AG10803 (cell line): ENCODE measurements around the gene KCNIP4.

Experiments
- DNase-seq: peaks from one replicate; pipeline ENCODE4 v3.0.0; 2010; ENCODE audit warnings: low read depth
- H3K4me3 ChIP-seq: 2 replicates; pipeline ENCODE4 v1.5.1; 2011; ENCODE audit warnings: mild to moderate bottlenecking, low read length, control low read depth
- CTCF ChIP-seq: conservative IDR thresholded peaks from 2 replicates; pipeline ENCODE4 v1.5.1; 2011; ENCODE audit warnings: mild to moderate bottlenecking, low read length, control low read depth, inconsistent platforms

Gene KCNIP4

DNA sequence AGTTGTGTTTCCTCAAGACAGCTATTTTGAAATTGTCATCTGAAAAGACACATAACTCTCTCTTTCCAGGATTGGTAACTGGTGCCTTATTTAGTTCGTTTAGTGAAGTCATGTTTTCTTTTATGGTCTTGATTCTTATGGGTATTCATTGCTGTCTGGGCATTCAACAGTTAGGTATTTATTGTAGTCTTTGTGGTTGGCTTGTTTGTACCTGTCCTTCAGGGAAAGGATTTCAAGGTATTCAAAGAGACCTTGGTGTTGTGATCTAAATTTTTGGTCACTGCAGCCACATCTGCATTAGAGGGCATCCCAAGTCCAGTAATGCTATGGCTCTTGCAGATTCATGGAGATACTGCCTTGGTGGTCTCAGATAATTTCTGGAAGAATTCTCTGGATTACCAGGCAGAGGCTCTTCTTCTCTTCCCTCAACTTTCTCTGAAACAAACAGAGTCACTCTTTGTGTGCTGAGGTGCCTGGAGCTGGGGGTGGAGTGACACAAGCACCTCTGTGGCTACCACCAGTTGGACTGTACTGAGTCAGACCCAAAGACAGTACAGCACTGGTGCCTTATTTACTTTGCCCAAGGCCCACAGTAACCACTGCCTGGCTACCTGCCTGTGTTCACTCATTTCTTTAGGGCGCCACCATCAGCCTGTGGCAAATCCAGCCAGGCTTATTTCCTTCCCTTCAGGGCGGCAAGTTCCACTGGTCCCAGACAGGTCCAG, 620.4 kb downstream of the KCNIP4 start:
- H3K4me3 ChIP-seq = no peak overlapping the region
- no peak for TF ChIP-seq CTCF

GRCh38 chr4:21320034-21320433, 628.5 kb downstream of the KCNIP4 start:
- TF ChIP-seq CTCF = no peak
- no peak overlapping the region for H3K4me3 ChIP-seq
- DNase-seq = no peak

More for the DNA sequence above, 620.4 kb downstream of the KCNIP4 start:
- no peak for DNase-seq

GRCh38 chr4:21307709-21308108, 640.9 kb downstream of the KCNIP4 start:
- no peak for DNase-seq
- TF ChIP-seq CTCF = no peak
- no peak overlapping the region for H3K4me3 ChIP-seq

GRCh38 chr4:21304540-21304887, 644.1 kb downstream of the KCNIP4 start:
- H3K4me3 ChIP-seq = no peak overlapping the region
- no peak for TF ChIP-seq CTCF
- no peak for DNase-seq

- H3K4me3 ChIP-seq = no peak overlapping the region
- DNase-seq = no peak
- no peak for TF ChIP-seq CTCF
Measured at GRCh38 chr4:21290562-21290961, 658.0 kb downstream of the KCNIP4 start.

- DNase-seq = no peak
- H3K4me3 ChIP-seq = no peak overlapping the region
- TF ChIP-seq CTCF = no peak
Measured at GRCh38 chr4:21276046-21276445, 672.5 kb downstream of the KCNIP4 start.

GRCh38 chr4:21271439-21272052, 677.0 kb downstream of the KCNIP4 start:
- H3K4me3 ChIP-seq = no peak overlapping the region
- no peak for DNase-seq
- no peak for TF ChIP-seq CTCF
